H1 (cell line): ENCODE data around the gene CHTF18. TPM values are rescaled to one million over a fixed set of nuclear protein-coding genes. Genes with fewer than 3 reads are reported as not detected.

Experiments
- ASH2L ChIP-seq: fragments of 200-600, 300-600 bp; sonication (generic); IDR thresholded peaks from one replicate; pipeline ENCODE4 v1.7.1; 2017; ENCODE audit warnings: low read length
- CBX5 ChIP-seq: fragments of 300-800, 300-1000 bp; sonication (generic); IDR thresholded peaks from 2 replicates; pipeline ENCODE4 v1.7.1; 2016; ENCODE audit warnings: antibody characterized with exemption, low read length, low read depth
- HDAC6 ChIP-seq: IDR thresholded peaks from one replicate; pipeline ENCODE4 v1.7.1; 2012; ENCODE audit warnings: low read depth, mild to moderate bottlenecking, inconsistent platforms, low read length, moderate library complexity
- MAFK ChIP-seq: IDR thresholded peaks from 2 replicates; pipeline ENCODE4 v1.6.1; 2012; ENCODE audit warnings: low read depth, mild to moderate bottlenecking, improper control_type of control experiment, low read length
- NRF1 ChIP-seq: IDR thresholded peaks from 2 replicates; pipeline ENCODE4 v1.6.1; 2011; ENCODE audit warnings: mild to moderate bottlenecking, low read depth, low read length, improper control_type of control experiment
- RXRA ChIP-seq: IDR thresholded peaks from 2 replicates; pipeline ENCODE4 v1.6.1; 2011; ENCODE audit warnings: low read depth, mild to moderate bottlenecking, low read length, moderate library complexity; ENCODE audit not compliant: insufficient read depth
- SP1 ChIP-seq: IDR thresholded peaks from 2 replicates; pipeline ENCODE4 v1.6.1; 2011; ENCODE audit warnings: low read depth, low read length
- SUZ12 ChIP-seq: fragments of 200-600 bp; sonication (generic); IDR thresholded peaks from 2 replicates; pipeline ENCODE4 v1.6.1; 2012; ENCODE audit warnings: mild to moderate bottlenecking, inconsistent platforms, low read length, moderate library complexity, mixed read lengths
- TEAD4 ChIP-seq: IDR thresholded peaks from 2 replicates; pipeline ENCODE4 v1.6.1; 2012; ENCODE audit warnings: low read depth, low read length, inconsistent platforms, mixed read lengths
- polyA plus RNA-seq, 7 experiments: library from polyadenylated mRNA; depleted of rRNA in 3 of 7; stranded (reverse) in 5 of 7; unstranded in 2 of 7; fragments of >200 nt in 5 of 7; fragments of 200-250 nt in 2 of 7; gene quantifications; 1 replicate in 5 of 7; 2 replicates in 1 of 7; 4 replicates in 1 of 7; pipeline versions ENCODE4 v1.2.1 to v1.2.3, GENCODE V29; 2011 to 2013; ENCODE audit warnings: missing spikeins in 2 of 7, mixed read lengths in 2 of 7
- total RNA-seq: library from RNA; stranded (reverse); fragmentation: NEBNext Ultra II Directional; extraction: Animal tissue kit (Norgen Biotek cat#: 25700); gene quantifications from 2 replicates; pipeline ENCODE4 v1.2.1, GENCODE V29; 2021
- TF ChIP-seq, protein P1 (sequence below): fragments of 300-600 bp; sonication (generic); IDR thresholded peaks from 2 replicates; pipeline ENCODE4 v1.7.1; 2012; ENCODE audit warnings: low read length, moderate library complexity, mild to moderate bottlenecking, inconsistent platforms; ENCODE audit not compliant: insufficient replicate concordance

Gene CHTF18
- total and polyA plus RNA-seq, 2 of the 8 experiments (the other 6 are each of a cell fraction or from before 2014, with no cell fraction given) = 75.3 to 104 TPM

DNA sequence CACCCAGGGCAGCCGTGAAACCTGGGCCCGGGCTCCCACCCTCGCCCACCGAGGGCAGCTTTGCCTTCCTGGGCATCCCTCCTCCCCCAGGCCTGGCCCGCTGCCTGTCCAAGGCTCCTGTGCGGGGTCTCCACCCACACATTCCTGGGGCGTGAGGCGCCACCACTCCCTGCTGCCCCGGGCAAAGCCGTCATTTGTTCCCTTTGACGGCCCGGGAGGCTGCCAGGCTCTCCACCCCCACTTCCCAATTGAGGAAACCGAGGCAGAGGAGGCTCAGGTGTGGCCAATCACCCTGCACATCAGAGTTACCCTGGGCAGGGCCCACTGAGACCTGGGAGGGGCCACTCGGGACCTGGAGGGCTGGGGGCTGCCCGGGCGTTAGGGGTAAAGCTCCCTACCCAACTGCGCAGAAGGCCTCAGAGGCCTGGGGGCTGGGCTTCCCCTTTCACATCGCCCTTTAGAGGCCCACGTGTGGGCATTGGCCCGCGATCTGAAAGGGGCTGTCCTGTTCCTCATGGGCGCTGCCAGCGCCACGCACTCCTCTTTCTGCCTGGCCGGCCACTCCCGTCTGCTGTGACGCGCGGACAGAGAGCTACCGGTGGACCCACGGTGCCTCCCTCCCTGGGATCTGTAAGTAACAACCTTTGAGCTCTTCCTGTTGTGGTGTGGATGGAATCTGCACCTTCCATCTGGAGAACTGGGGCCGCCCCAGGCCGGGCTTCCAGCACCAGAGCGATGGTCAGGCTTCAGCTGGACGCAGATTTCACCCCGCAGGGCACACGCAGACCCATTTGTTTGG lies 27.7 kb upstream of the CHTF18 start, which contains the start of gene MSLN (continued):
- no peak for TF ChIP-seq RXRA
- no peak for TF ChIP-seq MAFK
- TF ChIP-seq, protein P1, sequence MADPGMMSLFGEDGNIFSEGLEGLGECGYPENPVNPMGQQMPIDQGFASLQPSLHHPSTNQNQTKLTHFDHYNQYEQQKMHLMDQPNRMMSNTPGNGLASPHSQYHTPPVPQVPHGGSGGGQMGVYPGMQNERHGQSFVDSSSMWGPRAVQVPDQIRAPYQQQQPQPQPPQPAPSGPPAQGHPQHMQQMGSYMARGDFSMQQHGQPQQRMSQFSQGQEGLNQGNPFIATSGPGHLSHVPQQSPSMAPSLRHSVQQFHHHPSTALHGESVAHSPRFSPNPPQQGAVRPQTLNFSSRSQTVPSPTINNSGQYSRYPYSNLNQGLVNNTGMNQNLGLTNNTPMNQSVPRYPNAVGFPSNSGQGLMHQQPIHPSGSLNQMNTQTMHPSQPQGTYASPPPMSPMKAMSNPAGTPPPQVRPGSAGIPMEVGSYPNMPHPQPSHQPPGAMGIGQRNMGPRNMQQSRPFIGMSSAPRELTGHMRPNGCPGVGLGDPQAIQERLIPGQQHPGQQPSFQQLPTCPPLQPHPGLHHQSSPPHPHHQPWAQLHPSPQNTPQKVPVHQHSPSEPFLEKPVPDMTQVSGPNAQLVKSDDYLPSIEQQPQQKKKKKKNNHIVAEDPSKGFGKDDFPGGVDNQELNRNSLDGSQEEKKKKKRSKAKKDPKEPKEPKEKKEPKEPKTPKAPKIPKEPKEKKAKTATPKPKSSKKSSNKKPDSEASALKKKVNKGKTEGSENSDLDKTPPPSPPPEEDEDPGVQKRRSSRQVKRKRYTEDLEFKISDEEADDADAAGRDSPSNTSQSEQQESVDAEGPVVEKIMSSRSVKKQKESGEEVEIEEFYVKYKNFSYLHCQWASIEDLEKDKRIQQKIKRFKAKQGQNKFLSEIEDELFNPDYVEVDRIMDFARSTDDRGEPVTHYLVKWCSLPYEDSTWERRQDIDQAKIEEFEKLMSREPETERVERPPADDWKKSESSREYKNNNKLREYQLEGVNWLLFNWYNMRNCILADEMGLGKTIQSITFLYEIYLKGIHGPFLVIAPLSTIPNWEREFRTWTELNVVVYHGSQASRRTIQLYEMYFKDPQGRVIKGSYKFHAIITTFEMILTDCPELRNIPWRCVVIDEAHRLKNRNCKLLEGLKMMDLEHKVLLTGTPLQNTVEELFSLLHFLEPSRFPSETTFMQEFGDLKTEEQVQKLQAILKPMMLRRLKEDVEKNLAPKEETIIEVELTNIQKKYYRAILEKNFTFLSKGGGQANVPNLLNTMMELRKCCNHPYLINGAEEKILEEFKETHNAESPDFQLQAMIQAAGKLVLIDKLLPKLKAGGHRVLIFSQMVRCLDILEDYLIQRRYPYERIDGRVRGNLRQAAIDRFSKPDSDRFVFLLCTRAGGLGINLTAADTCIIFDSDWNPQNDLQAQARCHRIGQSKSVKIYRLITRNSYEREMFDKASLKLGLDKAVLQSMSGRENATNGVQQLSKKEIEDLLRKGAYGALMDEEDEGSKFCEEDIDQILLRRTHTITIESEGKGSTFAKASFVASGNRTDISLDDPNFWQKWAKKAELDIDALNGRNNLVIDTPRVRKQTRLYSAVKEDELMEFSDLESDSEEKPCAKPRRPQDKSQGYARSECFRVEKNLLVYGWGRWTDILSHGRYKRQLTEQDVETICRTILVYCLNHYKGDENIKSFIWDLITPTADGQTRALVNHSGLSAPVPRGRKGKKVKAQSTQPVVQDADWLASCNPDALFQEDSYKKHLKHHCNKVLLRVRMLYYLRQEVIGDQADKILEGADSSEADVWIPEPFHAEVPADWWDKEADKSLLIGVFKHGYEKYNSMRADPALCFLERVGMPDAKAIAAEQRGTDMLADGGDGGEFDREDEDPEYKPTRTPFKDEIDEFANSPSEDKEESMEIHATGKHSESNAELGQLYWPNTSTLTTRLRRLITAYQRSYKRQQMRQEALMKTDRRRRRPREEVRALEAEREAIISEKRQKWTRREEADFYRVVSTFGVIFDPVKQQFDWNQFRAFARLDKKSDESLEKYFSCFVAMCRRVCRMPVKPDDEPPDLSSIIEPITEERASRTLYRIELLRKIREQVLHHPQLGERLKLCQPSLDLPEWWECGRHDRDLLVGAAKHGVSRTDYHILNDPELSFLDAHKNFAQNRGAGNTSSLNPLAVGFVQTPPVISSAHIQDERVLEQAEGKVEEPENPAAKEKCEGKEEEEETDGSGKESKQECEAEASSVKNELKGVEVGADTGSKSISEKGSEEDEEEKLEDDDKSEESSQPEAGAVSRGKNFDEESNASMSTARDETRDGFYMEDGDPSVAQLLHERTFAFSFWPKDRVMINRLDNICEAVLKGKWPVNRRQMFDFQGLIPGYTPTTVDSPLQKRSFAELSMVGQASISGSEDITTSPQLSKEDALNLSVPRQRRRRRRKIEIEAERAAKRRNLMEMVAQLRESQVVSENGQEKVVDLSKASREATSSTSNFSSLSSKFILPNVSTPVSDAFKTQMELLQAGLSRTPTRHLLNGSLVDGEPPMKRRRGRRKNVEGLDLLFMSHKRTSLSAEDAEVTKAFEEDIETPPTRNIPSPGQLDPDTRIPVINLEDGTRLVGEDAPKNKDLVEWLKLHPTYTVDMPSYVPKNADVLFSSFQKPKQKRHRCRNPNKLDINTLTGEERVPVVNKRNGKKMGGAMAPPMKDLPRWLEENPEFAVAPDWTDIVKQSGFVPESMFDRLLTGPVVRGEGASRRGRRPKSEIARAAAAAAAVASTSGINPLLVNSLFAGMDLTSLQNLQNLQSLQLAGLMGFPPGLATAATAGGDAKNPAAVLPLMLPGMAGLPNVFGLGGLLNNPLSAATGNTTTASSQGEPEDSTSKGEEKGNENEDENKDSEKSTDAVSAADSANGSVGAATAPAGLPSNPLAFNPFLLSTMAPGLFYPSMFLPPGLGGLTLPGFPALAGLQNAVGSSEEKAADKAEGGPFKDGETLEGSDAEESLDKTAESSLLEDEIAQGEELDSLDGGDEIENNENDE = no peak
- no peak for TF ChIP-seq HDAC6
- TF ChIP-seq SP1 = no peak
- no peak for TF ChIP-seq ASH2L
- no peak for TF ChIP-seq NRF1
- no peak for TF ChIP-seq SUZ12
- no peak for TF ChIP-seq CBX5
- TF ChIP-seq TEAD4 = no peak
- TF ChIP-seq, all 59 proteins: peak for 0
